OCI-LY7 (cell line): Measurements from ENCODE around the gene SEPTIN11. TPM values are rescaled to one million over a fixed set of nuclear protein-coding genes. Genes with fewer than 3 reads are reported as not detected.

ENCODE experiments used
- BruUV-seq: library from RNA; stranded (reverse); fragments of 400-500 nt; replicated peaks from 2 replicates; lab custom pipeline; 2021; lab: Mats Ljungman, UMichigan
- CTCF ChIA-PET: fragments of 300-600 bp; sonication (Branson Sonifier 250); formaldehyde crosslinking; loops from one replicate; lab custom pipeline; 2022; ENCODE audit warnings: antibody characterized with exemption; ENCODE audit not compliant: unreplicated experiment; lab: Charles Lee
- POLR2A ChIA-PET: fragments of 300-600 bp; sonication (Branson Sonifier 250); formaldehyde crosslinking; loops from one replicate; lab custom pipeline; 2022; ENCODE audit warnings: antibody characterized with exemption; lab: Charles Lee
- DNase-seq: peaks from one replicate; pipeline ENCODE4 v3.0.0-alpha.2; 2015; ENCODE audit warnings: low spot score
- H2AFZ ChIP-seq: fragments of 200-600 bp; sonication (generic), shearing (Covaris generic); 2 replicates; pipeline ENCODE4 v1.6.1; 2014; ENCODE audit warnings: mild to moderate bottlenecking, antibody characterized with exemption, low read length, moderate library complexity
- H3K27ac ChIP-seq: fragments of 200-600 bp; sonication (generic); 2 replicates; pipeline ENCODE4 v1.5.1; 2014; ENCODE audit warnings: mixed run types, low read depth, mild to moderate bottlenecking, moderate library complexity, low read length, inconsistent platforms; ENCODE audit not compliant: poor library complexity, severe bottlenecking
- H3K36me3 ChIP-seq: fragments of 200-600 bp; sonication (generic); 2 replicates; pipeline ENCODE4 v1.6.1; 2014; ENCODE audit warnings: mild to moderate bottlenecking, antibody characterized with exemption, low read length, moderate library complexity, mixed read lengths; ENCODE audit not compliant: insufficient read depth
- H3K4me1 ChIP-seq: fragments of 200-600 bp; sonication (generic); 2 replicates; pipeline ENCODE4 v1.5.1; 2014; ENCODE audit warnings: mild to moderate bottlenecking, low read length; ENCODE audit not compliant: insufficient read depth, poor library complexity, severe bottlenecking
- H3K4me2 ChIP-seq: fragments of 200-600 bp; sonication (generic); 2 replicates; pipeline ENCODE4 v1.6.1; 2014; ENCODE audit warnings: mild to moderate bottlenecking, low read length
- H3K4me3 ChIP-seq: fragments of 200-600 bp; sonication (generic); 2 replicates; pipeline ENCODE4 v1.5.1; 2014; ENCODE audit warnings: mild to moderate bottlenecking, low read depth, low read length; ENCODE audit not compliant: poor library complexity, severe bottlenecking
- H3K79me2 ChIP-seq: fragments of 200-600 bp; sonication (generic); 2 replicates; pipeline ENCODE4 v1.6.1; 2016; ENCODE audit warnings: low read depth, mild to moderate bottlenecking, low read length, moderate library complexity, mixed read lengths; ENCODE audit not compliant: insufficient read depth
- H3K9me2 ChIP-seq: fragments of 200-600 bp; sonication (generic); 2 replicates; pipeline ENCODE4 v1.6.1; 2016; ENCODE audit warnings: mild to moderate bottlenecking, low read length, mixed read lengths; ENCODE audit not compliant: insufficient read depth
- H3K9me3 ChIP-seq: fragments of 200-600 bp; sonication (generic); 2 replicates; pipeline ENCODE4 v1.6.1; 2014; ENCODE audit warnings: mild to moderate bottlenecking, mixed run types, low read length, mixed read lengths
- H4K20me1 ChIP-seq: fragments of 200-600 bp; sonication (generic); 2 replicates; pipeline ENCODE4 v1.6.1; 2014; ENCODE audit warnings: mild to moderate bottlenecking, antibody characterized with exemption, low read length, moderate library complexity, mixed read lengths; ENCODE audit not compliant: insufficient read depth
- CTCF ChIP-seq: fragments of 200-600 bp; sonication (generic); conservative IDR thresholded peaks from 2 replicates; pipeline ENCODE4 v1.5.1; 2014; ENCODE audit warnings: mild to moderate bottlenecking, antibody characterized with exemption, low read length, moderate library complexity, mixed read lengths
- EZH2phosphoT487 ChIP-seq: fragments of 200-600 bp; sonication (generic); IDR thresholded peaks from 2 replicates; pipeline ENCODE4 v1.6.1; 2018; ENCODE audit warnings: low read depth, borderline replicate concordance, mild to moderate bottlenecking, mixed run types, antibody characterized with exemption, low read length, moderate library complexity, mixed read lengths
- intact Hi-C: fragments of 100-400 bp; cut with micrococcal nuclease; formaldehyde crosslinking; loops from one replicate; pipeline ENCODE4 v1.10.0; 2022; ENCODE audit not compliant: unreplicated experiment
- total RNA-seq, 2 experiments: library from RNA; depleted of rRNA in 1 of 2; stranded (reverse); fragments of >200 nt in 1 of 2; shearing (Covaris generic) in 1 of 2; gene quantifications; 2 replicates each; pipeline ENCODE4 v1.2.3, GENCODE V29; 2014 to 2022

Gene SEPTIN11
- total RNA-seq, 2 experiments from 2014 or later, result 23.5 to 33.9 TPM

GRCh38 chr4:76904646-76905190 is 44.8 kb upstream of the SEPTIN11 start:
- Histone ChIP-seq H3K4me1 (no peaks in the 10 kb centered on the region), H3K9me3 (no peaks in the 10 kb centered on the region), H2AFZ (no peak overlapping the region), H3K9me2 (no peaks in the 10 kb centered on the region), H3K27ac (no peak overlapping the region), H3K79me2 (no peaks in the 10 kb centered on the region), H3K4me3 (no peak overlapping the region), H3K36me3 (no peaks in the 10 kb centered on the region), H3K4me2 (no peak overlapping the region), H4K20me1 (no peaks in the 10 kb centered on the region)
- BruUV-seq, result no TSS peak
- no peak for TF ChIP-seq CTCF
- no peak for TF ChIP-seq EZH2phosphoT487
- intact Hi-C loops, result no loop called here
- CTCF ChIA-PET, result no interaction called here
- no peak for DNase-seq
- POLR2A ChIA-PET, result no interaction called here

GRCh38 chr4:76905521-76905920 is 44.0 kb upstream of the SEPTIN11 start:
- intact Hi-C loops, result no loop called here
- BruUV-seq, result no TSS peak
- H3K4me1 ChIP-seq, result no peaks in the 10 kb centered on the region
- H3K9me2 ChIP-seq, result no peaks in the 10 kb centered on the region
- H3K27ac ChIP-seq, result no peak overlapping the region
- H3K4me3 ChIP-seq, result no peak overlapping the region
- H3K36me3 ChIP-seq, result no peaks in the 10 kb centered on the region
- no peaks in the 10 kb centered on the region for H3K79me2 ChIP-seq
- no peak for TF ChIP-seq EZH2phosphoT487
- no peak for TF ChIP-seq CTCF
- H4K20me1 ChIP-seq, result no peaks in the 10 kb centered on the region
- H2AFZ ChIP-seq, result no peak overlapping the region
- no peaks in the 10 kb centered on the region for H3K9me3 ChIP-seq
- ChIA-PET POLR2A (no interaction called here), CTCF (no interaction called here)
- H3K4me2 ChIP-seq, result no peak overlapping the region
- DNase-seq, result no peak

GRCh38 chr4:76909711-76910110 is 39.8 kb upstream of the SEPTIN11 start:
- intact Hi-C loops, result no loop called here

More at GRCh38 chr4:76909711-76910110, 39.8 kb upstream of the SEPTIN11 start:
- H3K9me2 ChIP-seq, result no peaks in the 10 kb centered on the region
- H3K4me3 ChIP-seq, result no peak overlapping the region
- POLR2A ChIA-PET, result interaction anchor here (0.6 kb wide), 2 partner anchors 13 to 100 kb away, joined by 3 to 4 read pairs; no protein-coding TSS in a partner anchor
- H3K79me2 ChIP-seq, result no peaks in the 10 kb centered on the region
- H2AFZ ChIP-seq, result no peak overlapping the region
- H3K4me2 ChIP-seq, result no peak overlapping the region
- no peak for DNase-seq
- no peaks in the 10 kb centered on the region for H3K36me3 ChIP-seq
- TF ChIP-seq CTCF, result no peak
- no peak for TF ChIP-seq EZH2phosphoT487
- H3K9me3 ChIP-seq, result no peaks in the 10 kb centered on the region
- H3K4me1 ChIP-seq, result no peaks in the 10 kb centered on the region
- no peaks in the 10 kb centered on the region for H4K20me1 ChIP-seq
- CTCF ChIA-PET, result no interaction called here
- H3K27ac ChIP-seq, result no peak overlapping the region
- BruUV-seq, result no TSS peak
